ENCODE results near the gene CIB1. TPM values are rescaled to one million over a fixed set of nuclear protein-coding genes. Genes with fewer than 3 reads are reported as not detected.

The CIB1 gene
- total and polyA plus RNA-seq, 10 of the 15 experiments (the other 5 are each of a cell fraction or from before 2014, with no cell fraction given): 10.8 to 155 (median 81.9) TPM

- peak; percentile 40 to 61 (median 44); a peak in 4 of 6 replicates for TF ChIP-seq CTCF (IDR thresholded peaks at IDR 0.05 in 2 of 3, conservative IDR thresholded peaks at IDR 0.05 in 1 of 3; ENCODE audit: control insufficient read depth in 2 of 3, extremely low read depth in 1 of 3, insufficient read depth in 1 of 3, low read depth in 3 of 3, low read length in 3 of 3)
- TF ChIP-seq MEF2B (IDR thresholded peaks at IDR 0.05; ENCODE audit: partially characterized antibody, poor library complexity, severe bottlenecking): no peak
- TF ChIP-seq IKZF1 (conservative IDR thresholded peaks at IDR 0.05): no peak
- no peak for TF ChIP-seq POU2F2 (IDR thresholded peaks at IDR 0.05; ENCODE audit: borderline replicate concordance, low read depth, low read length)
- no peak for TF ChIP-seq SRF (IDR thresholded peaks at IDR 0.05; ENCODE audit: low read depth in 2 of 2, low read length in 2 of 2)
- TF ChIP-seq EZH2 (IDR thresholded peaks at IDR 0.05; ENCODE audit: borderline replicate concordance, control insufficient read depth, low read depth, low read length): no peak
These were observed 777 bp downstream of the CIB1 start (continued) for GRCh38 chr15:90232941-90233386.

- peak overlapping the region; percentile 85 for H3K9ac ChIP-seq (ENCODE audit: control insufficient read depth, insufficient read depth, low read length)
- peaks cover 19% of the 10 kb centered on the region for H3K79me2 ChIP-seq (ENCODE audit: control insufficient read depth, insufficient read depth, low read length)
- DNase-seq (ENCODE audit: low read depth, low spot score): no peak
- ChIA-PET RAD21 (ENCODE audit: unreplicated experiment) (interaction anchor here (0.6 to 3.6 kb wide), 23 partner anchors 9 to 334 kb away, joined by 3 to 47 read pairs (median 4); partner anchors contain the start of genes NGRN, SEMA4B and TTLL13), SMC1A (ENCODE audit: uncharacterized antibody, unreplicated experiment) (interaction anchor here (0.8 to 4.5 kb wide), 29 partner anchors 10 to 703 kb away, joined by 3 to 70 read pairs (median 5); partner anchors contain the start of genes NGRN, TTLL13 and UNC45A), CTCF (interaction anchor here (0.8 to 4.8 kb wide), 26 partner anchors 10 to 699 kb away, joined by 3 to 38 read pairs (median 6); partner anchors contain the start of genes NGRN and SEMA4B), POLR2A (interaction anchor here (0.5 to 4.9 kb wide), 17 partner anchors 10 to 130 kb away, joined by 3 to 31 read pairs (median 4); partner anchors contain the start of genes IDH2 and SEMA4B)
- peaks cover 28% of the 10 kb centered on the region for H3K4me1 ChIP-seq (ENCODE audit: control insufficient read depth, insufficient read depth, low read length)
- intact Hi-C loops (cut with micrococcal nuclease; ENCODE audit: unreplicated experiment): loop anchor here (2.0 to 5.0 kb wide), 6 partner anchors 27 to 430 kb away; partner anchors contain the start of gene AP3S2
- H4K20me1 ChIP-seq (ENCODE audit: control insufficient read depth, insufficient read depth): no peaks in the 10 kb centered on the region
- peak; percentile 10 for ATAC-seq
- H3K4me2 ChIP-seq (ENCODE audit: control insufficient read depth, insufficient read depth): peak overlapping the region; percentile 88
- under 1% methylated on average over 13 of the region's 13 CpGs for WGBS (ENCODE audit: insufficient coverage, insufficient replicate concordance, low lambda C conversion rate, missing lambda C conversion rate)
- FAIRE-seq: no peak
- no peaks in the 10 kb centered on the region for H3K27me3 ChIP-seq (replicated peaks in 1 of 2; ENCODE audit: control insufficient read depth in 2 of 2, insufficient read depth in 2 of 2, low read length in 1 of 2)
- peaks cover 14 to 16% of the 10 kb centered on the region in 2 experiments; a peak in 3 of 4 replicates for H3K36me3 ChIP-seq (ENCODE audit: control insufficient read depth in 2 of 2, insufficient read depth in 2 of 2, low read length in 1 of 2)
- in situ Hi-C loops (cut with MboI): no loop called here
- H2AFZ ChIP-seq (ENCODE audit: control insufficient read depth, low read depth, low read length): peak overlapping the region; percentile 1; the same call in 1 of the 2 replicates
- peak overlapping the region; percentile 79 for H3K4me3 ChIP-seq
- no peaks in the 10 kb centered on the region for H3K9me3 ChIP-seq (replicated peaks; ENCODE audit: control insufficient read depth, insufficient read depth, low read length)
- no TSS peak for BruUV-seq (replicated peaks)
- H3K27ac ChIP-seq (ENCODE audit: control insufficient read depth, insufficient read depth): peak overlapping the region; percentile 66
- TF ChIP-seq ETV6 (conservative IDR thresholded peaks at IDR 0.05 in 1 of 2, IDR thresholded peaks at IDR 0.05 in 1 of 2; ENCODE audit: borderline replicate concordance in 1 of 2, low read depth in 1 of 2) (no peak), IKZF1 (conservative IDR thresholded peaks at IDR 0.05) (peak; percentile 38), DPF2 (IDR thresholded peaks at IDR 0.05) (peak; percentile 26; the same call in 1 of the 2 replicates), PAX5 (IDR thresholded peaks at IDR 0.05; ENCODE audit: borderline replicate concordance, low read depth, low read length) (peak; percentile 98), NR2C1 (IDR thresholded peaks at IDR 0.05) (no peak), BHLHE40 (IDR thresholded peaks at IDR 0.05; ENCODE audit: borderline replicate concordance in 1 of 2, low read depth in 2 of 2, low read length in 1 of 2) (peak in 1 of 2 experiments; percentile 22; a peak in 1 of 4 replicates)
- TF ChIP-seq, protein P1, sequence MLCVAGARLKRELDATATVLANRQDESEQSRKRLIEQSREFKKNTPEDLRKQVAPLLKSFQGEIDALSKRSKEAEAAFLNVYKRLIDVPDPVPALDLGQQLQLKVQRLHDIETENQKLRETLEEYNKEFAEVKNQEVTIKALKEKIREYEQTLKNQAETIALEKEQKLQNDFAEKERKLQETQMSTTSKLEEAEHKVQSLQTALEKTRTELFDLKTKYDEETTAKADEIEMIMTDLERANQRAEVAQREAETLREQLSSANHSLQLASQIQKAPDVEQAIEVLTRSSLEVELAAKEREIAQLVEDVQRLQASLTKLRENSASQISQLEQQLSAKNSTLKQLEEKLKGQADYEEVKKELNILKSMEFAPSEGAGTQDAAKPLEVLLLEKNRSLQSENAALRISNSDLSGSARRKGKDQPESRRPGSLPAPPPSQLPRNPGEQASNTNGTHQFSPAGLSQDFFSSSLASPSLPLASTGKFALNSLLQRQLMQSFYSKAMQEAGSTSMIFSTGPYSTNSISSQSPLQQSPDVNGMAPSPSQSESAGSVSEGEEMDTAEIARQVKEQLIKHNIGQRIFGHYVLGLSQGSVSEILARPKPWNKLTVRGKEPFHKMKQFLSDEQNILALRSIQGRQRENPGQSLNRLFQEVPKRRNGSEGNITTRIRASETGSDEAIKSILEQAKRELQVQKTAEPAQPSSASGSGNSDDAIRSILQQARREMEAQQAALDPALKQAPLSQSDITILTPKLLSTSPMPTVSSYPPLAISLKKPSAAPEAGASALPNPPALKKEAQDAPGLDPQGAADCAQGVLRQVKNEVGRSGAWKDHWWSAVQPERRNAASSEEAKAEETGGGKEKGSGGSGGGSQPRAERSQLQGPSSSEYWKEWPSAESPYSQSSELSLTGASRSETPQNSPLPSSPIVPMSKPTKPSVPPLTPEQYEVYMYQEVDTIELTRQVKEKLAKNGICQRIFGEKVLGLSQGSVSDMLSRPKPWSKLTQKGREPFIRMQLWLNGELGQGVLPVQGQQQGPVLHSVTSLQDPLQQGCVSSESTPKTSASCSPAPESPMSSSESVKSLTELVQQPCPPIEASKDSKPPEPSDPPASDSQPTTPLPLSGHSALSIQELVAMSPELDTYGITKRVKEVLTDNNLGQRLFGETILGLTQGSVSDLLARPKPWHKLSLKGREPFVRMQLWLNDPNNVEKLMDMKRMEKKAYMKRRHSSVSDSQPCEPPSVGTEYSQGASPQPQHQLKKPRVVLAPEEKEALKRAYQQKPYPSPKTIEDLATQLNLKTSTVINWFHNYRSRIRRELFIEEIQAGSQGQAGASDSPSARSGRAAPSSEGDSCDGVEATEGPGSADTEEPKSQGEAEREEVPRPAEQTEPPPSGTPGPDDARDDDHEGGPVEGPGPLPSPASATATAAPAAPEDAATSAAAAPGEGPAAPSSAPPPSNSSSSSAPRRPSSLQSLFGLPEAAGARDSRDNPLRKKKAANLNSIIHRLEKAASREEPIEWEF (IDR thresholded peaks at IDR 0.05; ENCODE audit: insufficient replicate concordance, low read depth, low read length): no peak
These were observed 1.5 kb downstream of the CIB1 start for GRCh38 chr15:90232196-90232595.
